ENCODE data around the gene PCDH8.

- TF ChIP-seq LEF1 (IDR thresholded peaks at IDR 0.05; ENCODE audit: borderline replicate concordance) (no peak), FOXM1 (IDR thresholded peaks at IDR 0.05; ENCODE audit: borderline replicate concordance) (no peak), SP1 (IDR thresholded peaks at IDR 0.05) (no peak), FOXK2 (IDR thresholded peaks at IDR 0.05) (no peak)
Measured at GRCh38 chr13:52808842-52809219, 39.6 kb downstream of the PCDH8 start.

Measured in HEK293T (cell line).